NCI-H1417 (cell line): ENCODE results near the gene TUSC2.

Experiments used
- DNase-seq, 3 experiments: peaks; one replicate each; lab custom pipeline; 2025; lab: John Stamatoyannopoulos, UW

TUSC2 gene

GRCh38 chr3:50327943-50328691 is at the start of gene TUSC2:
Gene TUSC2 (minus strand): TSS chr3:50328223. CDS start chr3:50328099, 124 bp downstream.
- DNase-seq = peak; percentile 91 to 95 (median 93)

- no peak for DNase-seq
These were observed 47.4 kb upstream of the TUSC2 start for GRCh38 chr3:50375258-50375931.

- no peak for DNase-seq
These were observed 46.6 kb upstream of the TUSC2 start for GRCh38 chr3:50374363-50375257.

- DNase-seq = peak in 1 of 3 experiments; percentile 11
These were observed 45.4 kb upstream of the TUSC2 start for GRCh38 chr3:50373146-50374051.

- DNase-seq = peak in 1 of 3 experiments; percentile 33
These were observed 44.3 kb upstream of the TUSC2 start for GRCh38 chr3:50372349-50372748.

- no peak for DNase-seq
These were observed 43.2 kb upstream of the TUSC2 start for GRCh38 chr3:50371133-50371685.

- peak in 1 of 3 experiments; percentile 6 for DNase-seq
These were observed 42.6 kb upstream of the TUSC2 start for GRCh38 chr3:50370594-50370993.

- DNase-seq = no peak
These were observed 41.1 kb upstream of the TUSC2 start for GRCh38 chr3:50369012-50369670.

- no peak for DNase-seq
These were observed 37.8 kb upstream of the TUSC2 start for GRCh38 chr3:50365842-50366220.

GRCh38 chr3:50365080-50365841 is 37.2 kb upstream of the TUSC2 start:
- DNase-seq = peak in 2 of 3 experiments; percentile 39 to 81

GRCh38 chr3:50364573-50365079 is 36.6 kb upstream of the TUSC2 start:
- no peak for DNase-seq

- DNase-seq = no peak
These were observed 31.7 kb upstream of the TUSC2 start for GRCh38 chr3:50359760-50360110.

GRCh38 chr3:50358911-50359759 is 31.1 kb upstream of the TUSC2 start, which contains the start of gene TMEM115:
Gene TMEM115 (minus strand): TSS chr3:50359521. CDS start chr3:50359063, 458 bp downstream.
- peak; percentile 89 to 96 (median 89) for DNase-seq

- DNase-seq = no peak
These were observed 30.4 kb upstream of the TUSC2 start for GRCh38 chr3:50358355-50358910.

- no peak for DNase-seq
These were observed 29.5 kb upstream of the TUSC2 start for GRCh38 chr3:50357481-50357880.

GRCh38 chr3:50356553-50356952 is 28.5 kb upstream of the TUSC2 start:
- DNase-seq = no peak

- DNase-seq = peak in 1 of 3 experiments; percentile 14
These were observed 28.0 kb upstream of the TUSC2 start for GRCh38 chr3:50355829-50356552.
